GM19467 (cell line): Measurements from ENCODE around the gene ZKSCAN1.

Experiments used
- ATAC-seq: cut with Tn5 transposase; IDR thresholded peaks from one replicate; pipeline ENCODE4 v1.9.1; 2021; ENCODE audit warnings: mild to moderate bottlenecking, moderate library complexity; ENCODE audit not compliant: unreplicated experiment

The ZKSCAN1 gene

DNA sequence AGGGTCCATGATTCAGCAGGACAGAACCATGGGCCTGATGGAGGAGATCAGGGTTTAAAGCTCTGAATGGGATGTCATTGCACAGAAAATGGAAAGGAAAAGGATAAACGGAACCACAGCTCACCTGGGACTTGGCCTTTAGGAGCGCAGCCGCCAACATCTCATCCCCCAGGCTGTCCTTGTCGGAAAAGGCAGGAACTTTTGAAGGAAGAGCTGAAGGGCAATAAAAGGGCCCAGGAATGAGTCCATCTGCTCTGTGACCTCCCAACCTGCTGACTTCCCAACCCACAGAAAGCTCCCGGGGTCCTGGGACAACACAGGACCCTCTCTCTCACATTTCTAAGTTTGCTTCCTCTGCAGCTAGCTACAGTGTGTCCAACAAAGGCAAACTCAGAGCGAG is 60.0 kb downstream of the ZKSCAN1 start:
- no peak for ATAC-seq

DNA sequence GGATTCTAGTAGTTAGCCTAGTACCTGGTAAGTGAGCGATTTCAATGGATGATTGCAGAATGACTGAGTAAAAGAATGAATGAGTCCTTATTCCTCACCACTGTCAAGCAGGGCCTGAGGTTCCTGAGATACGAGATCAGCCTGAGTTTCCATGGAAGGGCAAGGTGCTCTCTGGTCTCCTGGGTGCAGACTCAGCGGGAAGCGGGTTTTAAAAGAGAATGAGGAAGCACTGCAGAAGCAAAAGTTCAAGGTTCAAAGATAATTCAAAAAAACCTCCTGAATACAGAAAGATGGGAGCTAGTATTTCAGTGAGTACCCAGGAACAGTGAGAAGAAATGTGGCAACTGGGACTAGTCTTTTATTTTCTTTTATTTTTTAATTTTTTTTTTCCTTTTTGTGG is 61.8 kb downstream of the ZKSCAN1 start:
- ATAC-seq = no peak

DNA sequence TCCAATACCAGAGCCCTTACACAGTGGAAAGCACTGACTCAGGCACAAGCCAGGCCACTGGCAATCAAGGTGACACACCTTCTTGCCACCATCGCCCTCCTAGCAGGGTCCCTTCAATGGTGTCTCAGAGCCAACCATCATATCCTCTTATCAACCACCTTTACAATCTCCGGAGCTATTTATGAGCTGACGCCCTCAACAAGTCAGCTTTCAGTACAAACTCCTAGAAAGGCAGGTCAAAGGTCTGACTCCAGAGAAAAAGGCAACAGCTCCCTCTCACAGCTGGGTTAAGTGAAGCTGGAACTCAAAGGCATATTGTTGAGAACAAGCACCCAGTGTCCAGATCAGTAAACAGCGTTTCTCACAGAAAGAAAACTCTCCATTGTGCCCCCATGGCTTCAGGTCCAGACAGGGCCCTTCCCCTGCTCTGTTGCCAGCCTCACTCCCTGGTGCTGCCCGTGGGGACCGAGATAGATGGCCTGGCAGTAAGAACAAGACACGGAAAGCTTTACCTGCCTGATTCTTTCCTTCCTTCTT is 63.7 kb downstream of the ZKSCAN1 start:
- ATAC-seq = no peak

- peak; percentile 16 for ATAC-seq
Measured at GRCh38 chr7:100080907-100081534, 65.6 kb downstream of the ZKSCAN1 start.

- peak; percentile 67 for ATAC-seq
Measured at GRCh38 chr7:100081535-100082102, 66.2 kb downstream of the ZKSCAN1 start, which contains the start of gene ZNF3. TSS of gene ZNF3 (minus strand) at chr7:100081723. CDS start at chr7:100077357, 4,366 bp downstream.

DNA sequence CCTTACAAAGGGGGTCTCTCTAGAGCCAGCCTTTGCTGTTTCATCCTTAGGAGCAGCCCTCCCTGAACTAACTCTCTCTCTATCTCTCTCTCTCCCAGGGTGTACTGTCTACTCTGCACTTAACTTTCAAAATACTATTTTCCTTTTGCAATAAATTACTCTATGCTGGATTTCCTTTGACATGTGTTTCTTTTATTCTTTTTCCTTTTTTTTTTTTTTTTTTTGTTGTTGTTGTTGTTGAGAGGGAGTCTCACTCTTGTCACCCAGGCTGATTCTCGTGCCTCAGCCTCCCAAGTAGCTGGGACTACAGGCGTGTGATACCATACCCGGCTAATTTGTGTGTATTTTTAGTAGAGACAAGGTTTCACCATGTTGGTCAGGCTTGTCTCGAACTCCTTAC is 67.6 kb downstream of the ZKSCAN1 start:
- no peak for ATAC-seq

GRCh38 chr7:100085515-100085914 is 70.1 kb downstream of the ZKSCAN1 start:
- ATAC-seq = no peak

DNA sequence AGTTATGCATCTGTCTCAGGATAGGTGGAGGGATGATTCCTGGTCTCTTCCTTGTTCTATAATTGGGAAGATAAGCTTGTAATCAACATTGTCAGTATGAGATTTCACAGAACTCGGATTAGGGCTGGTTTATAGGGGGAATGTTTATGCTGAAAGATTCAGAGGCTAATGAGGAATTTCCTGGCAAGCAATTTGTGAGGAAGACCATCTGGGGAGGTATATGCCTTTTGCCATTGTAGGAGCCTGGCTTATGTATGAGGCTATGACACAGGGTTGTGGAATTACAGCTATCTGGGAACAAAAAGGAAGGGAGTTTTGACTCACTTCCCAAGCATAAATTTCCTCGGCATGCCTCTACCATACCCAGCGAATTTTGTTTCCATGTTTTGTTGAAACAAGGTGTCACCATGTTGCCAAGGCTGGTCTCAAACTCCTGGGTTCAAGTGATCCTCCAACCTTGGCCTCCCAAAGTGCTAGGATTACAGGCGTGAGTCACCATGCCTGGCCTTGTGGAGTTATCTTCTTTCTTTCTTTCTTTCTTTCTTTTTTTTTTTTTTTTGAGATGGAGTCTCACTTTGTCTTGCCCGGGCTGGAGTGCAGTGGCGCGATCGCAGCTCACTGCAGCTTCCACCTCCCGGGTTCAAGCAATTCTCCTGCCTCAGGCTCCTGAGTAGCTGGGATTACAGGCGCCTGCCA is 71.8 kb downstream of the ZKSCAN1 start:
- no peak for ATAC-seq

- ATAC-seq = no peak
Measured at GRCh38 chr7:100088095-100088620, 72.8 kb downstream of the ZKSCAN1 start.

DNA sequence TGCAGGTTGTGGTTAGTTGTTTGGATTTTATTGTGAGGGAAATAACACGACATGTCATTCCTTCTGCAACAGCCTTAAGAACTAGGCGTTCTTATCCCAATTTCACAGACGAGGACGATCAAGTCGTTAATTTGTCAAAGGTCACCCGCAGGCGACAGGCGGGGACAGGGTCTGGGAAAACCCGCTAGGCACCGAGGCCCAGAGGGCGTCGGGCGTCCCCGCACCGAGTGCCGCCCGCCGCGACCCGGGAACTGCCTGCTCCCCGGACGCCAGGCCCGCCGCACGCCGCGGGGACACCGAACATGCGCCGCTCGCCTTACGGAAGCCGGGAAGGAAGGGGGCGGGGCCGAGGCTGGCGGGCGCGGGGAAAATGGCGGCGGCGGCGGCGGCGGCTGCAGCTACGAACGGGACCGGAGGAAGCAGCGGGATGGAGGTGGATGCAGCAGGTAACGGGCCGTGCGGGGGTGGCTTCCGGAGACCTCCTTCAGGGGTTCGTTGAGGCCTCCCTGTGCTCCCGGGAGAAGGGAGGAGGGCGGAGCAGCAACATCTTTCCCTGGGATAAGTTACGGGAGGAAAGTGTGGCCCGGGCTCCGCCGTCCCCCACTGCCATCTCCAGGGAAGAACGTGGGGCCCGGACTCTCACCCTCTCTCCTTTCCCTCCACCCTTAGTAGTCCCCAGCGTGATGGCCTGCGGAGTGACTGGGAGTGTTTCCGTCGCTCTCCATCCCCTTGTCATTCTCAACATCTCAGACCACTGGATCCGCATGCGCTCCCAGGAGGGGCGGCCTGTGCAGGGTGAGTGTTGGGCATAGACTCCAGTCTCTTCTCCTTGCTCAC is 73.4 kb downstream of the ZKSCAN1 start, which contains the start of gene COPS6:
Gene COPS6, plus strand, starts transcription at position 349 of the 837 bp plus-strand sequence. Its CDS starts 22 bp downstream, at position 371.
- no peak for ATAC-seq

- no peak for ATAC-seq
Measured at GRCh38 chr7:100089458-100090196, 74.2 kb downstream of the ZKSCAN1 start.

GRCh38 chr7:100090527-100091410 is 75.4 kb downstream of the ZKSCAN1 start:
- no peak for ATAC-seq
